SK-N-SH treated with all-trans-retinoic acid at 6 μM for 48 hours (cell line): ENCODE data around the gene CASZ1.
A peak's percentile ranks its signal among the peaks of the same experiment; 100 is the strongest.

Experiments
- ATAC-seq: fragments of 200-7000 bp; cut with Tn5 transposase; 3 replicates; pipeline ENCODE4 v1.9.1; 2020; ENCODE audit warnings: mild to moderate bottlenecking, moderate library complexity
- ARNTL ChIP-seq: fragments of 450-650 bp; formaldehyde crosslinking; IDR thresholded peaks from 2 replicates; pipeline ENCODE4 v1.5.0; 2020; ENCODE audit warnings: low read depth, mild to moderate bottlenecking, moderate library complexity, borderline replicate concordance
- BACH2 ChIP-seq: fragments of 250-450 bp; sonication (Bioruptor Pico); IDR thresholded peaks from 2 replicates; pipeline ENCODE4 v1.9.0; 2021; ENCODE audit warnings: mild to moderate bottlenecking, borderline replicate concordance
- CSDC2 ChIP-seq: fragments of 250-450 bp; sonication (Bioruptor Pico); IDR thresholded peaks from 2 replicates; pipeline ENCODE4 v1.5.0; 2020; ENCODE audit warnings: mild to moderate bottlenecking, moderate library complexity
- CSRNP3 ChIP-seq: fragments of 250-450 bp; sonication (Bioruptor Pico); IDR thresholded peaks from 2 replicates; pipeline ENCODE4 v1.5.1; 2021; ENCODE audit warnings: mild to moderate bottlenecking, moderate library complexity
- ESRRG ChIP-seq: fragments of 250-450 bp; sonication (Bioruptor Pico); IDR thresholded peaks from 2 replicates; pipeline ENCODE4 v1.6.1; 2021; ENCODE audit warnings: mild to moderate bottlenecking
- GLIS3 ChIP-seq: fragments of 250-450 bp; sonication (Bioruptor Pico); IDR thresholded peaks from 2 replicates; pipeline ENCODE4 v1.5.0; 2020; ENCODE audit warnings: mild to moderate bottlenecking, moderate library complexity
- ISL1 ChIP-seq: fragments of 250-450 bp; sonication (Bioruptor Pico); IDR thresholded peaks from 2 replicates; pipeline ENCODE4 v2.1.2; 2022; ENCODE audit warnings: mild to moderate bottlenecking, moderate library complexity
- PPARA ChIP-seq: fragments of 250-450 bp; sonication (Bioruptor Pico); IDR thresholded peaks from 2 replicates; pipeline ENCODE4 v1.5.0; 2020; ENCODE audit warnings: mild to moderate bottlenecking, borderline replicate concordance
- RARB ChIP-seq: fragments of 250-450 bp; sonication (Bioruptor Pico); IDR thresholded peaks from 2 replicates; pipeline ENCODE4 v1.8.0; 2021; ENCODE audit warnings: mild to moderate bottlenecking, moderate library complexity
- SNAI2 ChIP-seq: fragments of 250-450 bp; sonication (Bioruptor Pico); IDR thresholded peaks from 2 replicates; pipeline ENCODE4 v1.5.0; 2020; ENCODE audit warnings: mild to moderate bottlenecking, moderate library complexity
- TCF4 ChIP-seq: fragments of 250-450 bp; sonication (Bioruptor Pico); IDR thresholded peaks from 2 replicates; pipeline ENCODE4 v1.8.0; 2021; ENCODE audit warnings: mild to moderate bottlenecking, moderate library complexity, borderline replicate concordance
- TOX ChIP-seq: fragments of 250-450 bp; sonication (Bioruptor Pico); IDR thresholded peaks from 2 replicates; pipeline ENCODE4 v1.8.0; 2021; ENCODE audit warnings: mild to moderate bottlenecking, moderate library complexity, borderline replicate concordance
- ZC3H10 ChIP-seq: fragments of 250-450 bp; sonication (Bioruptor Pico); IDR thresholded peaks from 2 replicates; pipeline ENCODE4 v1.5.1; 2021; ENCODE audit warnings: mild to moderate bottlenecking, moderate library complexity
- ZFP3 ChIP-seq: fragments of 250-450 bp; sonication (Bioruptor Pico); IDR thresholded peaks from 2 replicates; pipeline ENCODE4 v1.5.0; 2020; ENCODE audit warnings: mild to moderate bottlenecking, moderate library complexity
- ZFP30 ChIP-seq: fragments of 450-650 bp; formaldehyde crosslinking; IDR thresholded peaks from 2 replicates; pipeline ENCODE4 v1.5.0; 2022; ENCODE audit warnings: mild to moderate bottlenecking, moderate library complexity
- ZNF565 ChIP-seq: fragments of 450-650 bp; formaldehyde crosslinking; conservative IDR thresholded peaks from 2 replicates; pipeline ENCODE4 v1.5.0; 2020; ENCODE audit warnings: low read depth, mild to moderate bottlenecking, moderate library complexity
- ZNF70 ChIP-seq: fragments of 450-650 bp; formaldehyde crosslinking; IDR thresholded peaks from 2 replicates; pipeline ENCODE4 v1.5.0; 2020; ENCODE audit warnings: mild to moderate bottlenecking, moderate library complexity
- ZNF8 ChIP-seq: fragments of 450-650 bp; formaldehyde crosslinking; IDR thresholded peaks from 2 replicates; pipeline ENCODE4 v1.5.0; 2020; ENCODE audit warnings: mild to moderate bottlenecking, moderate library complexity
- TF ChIP-seq, protein P1 (sequence below): fragments of 250-450 bp; sonication (Bioruptor Pico); IDR thresholded peaks from 2 replicates; pipeline ENCODE4 v1.5.0; 2020; ENCODE audit warnings: mild to moderate bottlenecking, moderate library complexity

CASZ1 gene

GRCh38 chr1:10788592-10789006 is 7.8 kb downstream of the CASZ1 start:
- ATAC-seq = peak; percentile 86
- TF ChIP-seq ARNTL (CRISPR knock-in tag) (no peak), CSRNP3 (CRISPR knock-in tag) (no peak), PPARA (CRISPR knock-in tag) (no peak)
- TF ChIP-seq, protein P1, sequence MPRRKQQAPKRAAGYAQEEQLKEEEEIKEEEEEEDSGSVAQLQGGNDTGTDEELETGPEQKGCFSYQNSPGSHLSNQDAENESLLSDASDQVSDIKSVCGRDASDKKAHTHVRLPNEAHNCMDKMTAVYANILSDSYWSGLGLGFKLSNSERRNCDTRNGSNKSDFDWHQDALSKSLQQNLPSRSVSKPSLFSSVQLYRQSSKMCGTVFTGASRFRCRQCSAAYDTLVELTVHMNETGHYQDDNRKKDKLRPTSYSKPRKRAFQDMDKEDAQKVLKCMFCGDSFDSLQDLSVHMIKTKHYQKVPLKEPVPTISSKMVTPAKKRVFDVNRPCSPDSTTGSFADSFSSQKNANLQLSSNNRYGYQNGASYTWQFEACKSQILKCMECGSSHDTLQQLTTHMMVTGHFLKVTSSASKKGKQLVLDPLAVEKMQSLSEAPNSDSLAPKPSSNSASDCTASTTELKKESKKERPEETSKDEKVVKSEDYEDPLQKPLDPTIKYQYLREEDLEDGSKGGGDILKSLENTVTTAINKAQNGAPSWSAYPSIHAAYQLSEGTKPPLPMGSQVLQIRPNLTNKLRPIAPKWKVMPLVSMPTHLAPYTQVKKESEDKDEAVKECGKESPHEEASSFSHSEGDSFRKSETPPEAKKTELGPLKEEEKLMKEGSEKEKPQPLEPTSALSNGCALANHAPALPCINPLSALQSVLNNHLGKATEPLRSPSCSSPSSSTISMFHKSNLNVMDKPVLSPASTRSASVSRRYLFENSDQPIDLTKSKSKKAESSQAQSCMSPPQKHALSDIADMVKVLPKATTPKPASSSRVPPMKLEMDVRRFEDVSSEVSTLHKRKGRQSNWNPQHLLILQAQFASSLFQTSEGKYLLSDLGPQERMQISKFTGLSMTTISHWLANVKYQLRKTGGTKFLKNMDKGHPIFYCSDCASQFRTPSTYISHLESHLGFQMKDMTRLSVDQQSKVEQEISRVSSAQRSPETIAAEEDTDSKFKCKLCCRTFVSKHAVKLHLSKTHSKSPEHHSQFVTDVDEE (CRISPR knock-in tag) = no peak

GRCh38 chr1:10787286-10787685 is 9.2 kb downstream of the CASZ1 start:
- ATAC-seq = no peak
- no peak for TF ChIP-seq ZFP3
- no peak for TF ChIP-seq ISL1
- TF ChIP-seq BACH2 (CRISPR knock-in tag) = no peak

DNA sequence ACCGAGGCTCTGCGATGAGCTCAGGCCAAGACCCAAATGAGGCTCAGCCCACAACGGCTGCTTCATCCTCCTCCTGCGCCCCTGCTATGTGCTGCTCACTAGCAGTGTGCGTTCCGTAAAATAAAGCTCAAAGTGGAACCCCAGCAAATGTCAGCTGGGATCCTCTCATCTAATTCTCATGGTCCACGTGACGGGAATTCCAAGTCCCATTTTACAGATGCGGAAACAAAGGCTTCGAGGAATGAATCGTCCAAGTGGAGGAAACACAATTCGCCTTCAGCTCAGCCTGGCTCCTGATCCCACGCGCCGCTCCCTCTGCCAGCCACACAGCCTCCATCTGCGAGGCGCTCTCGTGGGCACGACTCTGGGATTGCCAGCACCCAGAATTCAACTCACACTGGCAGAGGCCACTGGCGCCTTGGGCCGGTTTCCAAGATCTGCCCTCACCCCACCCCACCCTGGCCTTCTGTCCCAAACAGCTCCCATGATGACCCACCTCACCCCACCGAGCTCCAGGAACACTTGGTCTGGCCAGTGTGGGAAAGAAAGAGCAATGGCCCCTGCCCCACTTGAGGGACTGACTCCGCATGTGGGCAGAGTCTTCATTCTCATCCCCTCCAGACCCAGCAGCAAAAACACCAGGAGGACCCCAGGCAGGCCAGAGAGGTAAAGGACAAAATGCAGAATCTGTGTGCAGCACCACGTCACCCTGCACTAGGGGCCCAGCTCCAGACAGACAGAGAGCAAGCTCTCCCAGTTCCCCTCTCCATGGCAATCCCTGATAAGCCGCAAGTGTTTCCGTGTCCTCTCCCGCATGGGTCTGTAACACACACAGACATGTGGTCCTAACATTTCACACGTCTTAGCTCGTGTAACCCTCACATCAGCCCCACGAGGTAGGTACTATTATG is 10.5 kb downstream of the CASZ1 start:
- no peak for ATAC-seq
- TF ChIP-seq RARB (CRISPR knock-in tag) (no peak), ZNF565 (CRISPR knock-in tag) (no peak), CSDC2 (CRISPR knock-in tag) (no peak), ZC3H10 (no peak), GLIS3 (CRISPR knock-in tag) (no peak), TOX (CRISPR knock-in tag) (no peak)

DNA sequence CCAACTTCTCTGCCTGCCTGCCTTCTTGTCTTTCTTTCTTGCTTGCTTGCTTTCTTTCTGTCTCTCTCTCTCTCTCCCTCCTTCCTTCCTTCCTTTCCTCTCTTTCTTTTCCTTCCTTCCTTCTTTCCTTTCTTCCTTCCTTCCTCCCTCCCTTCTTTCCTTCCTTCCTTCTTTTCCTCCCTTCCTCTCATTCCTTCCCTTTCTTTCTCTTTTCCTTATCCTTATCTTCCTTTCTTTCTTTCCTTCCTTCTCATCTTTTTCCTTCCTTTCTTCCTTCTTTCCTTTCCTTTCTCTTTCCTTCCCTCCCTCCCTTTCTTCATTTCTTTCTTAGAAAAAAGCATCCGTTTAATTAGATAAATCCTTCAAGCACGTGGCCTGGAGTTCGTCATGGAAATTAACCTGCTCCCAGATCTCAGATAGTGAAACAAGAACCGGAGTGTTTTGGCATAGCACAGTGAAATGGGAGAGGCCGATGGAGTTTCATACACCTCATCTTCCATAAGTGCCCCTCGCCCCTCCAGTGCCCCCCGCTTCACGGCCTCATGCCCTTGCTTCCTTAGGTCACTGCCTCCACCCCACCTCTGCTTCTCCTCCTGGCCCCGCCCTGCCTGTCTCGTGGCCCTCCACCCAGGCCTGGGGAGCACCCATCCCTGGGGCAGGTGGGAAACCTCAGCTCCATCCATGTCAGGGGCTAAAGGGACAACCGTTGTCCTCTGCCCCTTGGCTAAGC is 11.3 kb downstream of the CASZ1 start:
- TF ChIP-seq ESRRG (no peak), ZNF8 (no peak), ARNTL (CRISPR knock-in tag) (no peak), RARB (CRISPR knock-in tag) (no peak), ZC3H10 (no peak), SNAI2 (CRISPR knock-in tag) (no peak), BACH2 (CRISPR knock-in tag) (no peak), ZNF70 (no peak), ZFP30 (CRISPR knock-in tag) (no peak), ZFP3 (no peak), CSRNP3 (CRISPR knock-in tag) (no peak), TCF4 (CRISPR knock-in tag) (no peak)
- TF ChIP-seq, protein P1 (CRISPR knock-in tag) = no peak
- ATAC-seq = no peak
